Measurements from ENCODE around the gene SPTSSA. TPM values are rescaled to one million over a fixed set of nuclear protein-coding genes. Genes with fewer than 3 reads are reported as not detected.

SPTSSA gene
- total and polyA plus RNA-seq, 2 experiments from 2014 or later: 27.5 to 36.4 TPM

DNA sequence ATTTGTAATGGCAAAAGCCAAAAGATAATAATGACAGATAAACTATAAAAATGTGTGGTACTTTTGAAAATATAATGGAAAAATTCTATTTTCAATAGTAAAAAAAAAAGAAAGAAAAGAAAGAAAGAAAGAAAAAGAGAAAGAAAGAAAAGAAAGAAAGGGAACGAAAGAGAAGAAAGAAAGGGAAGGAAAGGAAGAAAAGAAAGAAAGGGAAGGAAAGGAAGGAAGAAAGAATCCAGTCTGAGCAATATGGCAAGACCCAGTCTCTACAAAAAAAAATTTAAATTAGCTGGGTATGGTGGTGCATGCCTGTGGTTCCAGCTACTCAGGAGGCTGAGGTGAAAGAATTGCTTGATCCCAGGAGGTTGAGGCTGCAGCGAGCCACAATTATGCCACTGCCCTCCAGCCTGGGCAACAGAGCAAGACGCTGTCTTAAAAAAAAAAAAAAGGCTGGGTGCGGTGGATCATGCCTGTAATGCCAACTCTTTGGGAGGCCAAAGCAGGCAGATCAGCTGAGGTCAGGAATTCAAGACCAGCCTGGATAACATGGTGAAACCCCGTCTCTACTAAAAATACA, 39.1 kb upstream of the SPTSSA start:
- Mint-ChIP-seq H3K27me3 (ENCODE audit: insufficient read depth, low read depth, poor library complexity) (peaks cover 7% of the 10 kb centered on the region), H3K4me3 (no peak overlapping the region), H3K27ac (no peak overlapping the region), H3K9me3 (no peaks in the 10 kb centered on the region; the same call in 2 of the 3 replicates), H3K36me3 (ENCODE audit: low read depth) (no peaks in the 10 kb centered on the region), H3K4me1 (peaks cover 28% of the 10 kb centered on the region)
- DNase-seq (ENCODE audit: low spot score) (no peak), ATAC-seq (no peak)
- Histone ChIP-seq H2AFZ (no peak overlapping the region), H3K79me2 (replicated peaks; ENCODE audit: insufficient read depth) (no peaks in the 10 kb centered on the region), H4K20me1 (replicated peaks; ENCODE audit: insufficient read depth) (no peaks in the 10 kb centered on the region), H3K27ac (ENCODE audit: low read depth) (no peak overlapping the region), H3K27me3 (ENCODE audit: insufficient read depth) (no peaks in the 10 kb centered on the region), H3F3A (replicated peaks; ENCODE audit: low read depth) (no peaks in the 10 kb centered on the region), H3K4me2 (no peak overlapping the region), H3K4me3 (no peak overlapping the region), H3K9me2 (ENCODE audit: insufficient read depth) (no peaks in the 10 kb centered on the region), H3K36me3 (ENCODE audit: insufficient read depth) (no peaks in the 10 kb centered on the region), H3K4me1 (ENCODE audit: insufficient read depth) (peaks cover 22% of the 10 kb centered on the region)
- TF ChIP-seq, protein P1, sequence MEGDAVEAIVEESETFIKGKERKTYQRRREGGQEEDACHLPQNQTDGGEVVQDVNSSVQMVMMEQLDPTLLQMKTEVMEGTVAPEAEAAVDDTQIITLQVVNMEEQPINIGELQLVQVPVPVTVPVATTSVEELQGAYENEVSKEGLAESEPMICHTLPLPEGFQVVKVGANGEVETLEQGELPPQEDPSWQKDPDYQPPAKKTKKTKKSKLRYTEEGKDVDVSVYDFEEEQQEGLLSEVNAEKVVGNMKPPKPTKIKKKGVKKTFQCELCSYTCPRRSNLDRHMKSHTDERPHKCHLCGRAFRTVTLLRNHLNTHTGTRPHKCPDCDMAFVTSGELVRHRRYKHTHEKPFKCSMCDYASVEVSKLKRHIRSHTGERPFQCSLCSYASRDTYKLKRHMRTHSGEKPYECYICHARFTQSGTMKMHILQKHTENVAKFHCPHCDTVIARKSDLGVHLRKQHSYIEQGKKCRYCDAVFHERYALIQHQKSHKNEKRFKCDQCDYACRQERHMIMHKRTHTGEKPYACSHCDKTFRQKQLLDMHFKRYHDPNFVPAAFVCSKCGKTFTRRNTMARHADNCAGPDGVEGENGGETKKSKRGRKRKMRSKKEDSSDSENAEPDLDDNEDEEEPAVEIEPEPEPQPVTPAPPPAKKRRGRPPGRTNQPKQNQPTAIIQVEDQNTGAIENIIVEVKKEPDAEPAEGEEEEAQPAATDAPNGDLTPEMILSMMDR (conservative IDR thresholded peaks at IDR 0.05; ENCODE audit: low read depth in 2 of 2): no peak
- TF ChIP-seq, protein P2, sequence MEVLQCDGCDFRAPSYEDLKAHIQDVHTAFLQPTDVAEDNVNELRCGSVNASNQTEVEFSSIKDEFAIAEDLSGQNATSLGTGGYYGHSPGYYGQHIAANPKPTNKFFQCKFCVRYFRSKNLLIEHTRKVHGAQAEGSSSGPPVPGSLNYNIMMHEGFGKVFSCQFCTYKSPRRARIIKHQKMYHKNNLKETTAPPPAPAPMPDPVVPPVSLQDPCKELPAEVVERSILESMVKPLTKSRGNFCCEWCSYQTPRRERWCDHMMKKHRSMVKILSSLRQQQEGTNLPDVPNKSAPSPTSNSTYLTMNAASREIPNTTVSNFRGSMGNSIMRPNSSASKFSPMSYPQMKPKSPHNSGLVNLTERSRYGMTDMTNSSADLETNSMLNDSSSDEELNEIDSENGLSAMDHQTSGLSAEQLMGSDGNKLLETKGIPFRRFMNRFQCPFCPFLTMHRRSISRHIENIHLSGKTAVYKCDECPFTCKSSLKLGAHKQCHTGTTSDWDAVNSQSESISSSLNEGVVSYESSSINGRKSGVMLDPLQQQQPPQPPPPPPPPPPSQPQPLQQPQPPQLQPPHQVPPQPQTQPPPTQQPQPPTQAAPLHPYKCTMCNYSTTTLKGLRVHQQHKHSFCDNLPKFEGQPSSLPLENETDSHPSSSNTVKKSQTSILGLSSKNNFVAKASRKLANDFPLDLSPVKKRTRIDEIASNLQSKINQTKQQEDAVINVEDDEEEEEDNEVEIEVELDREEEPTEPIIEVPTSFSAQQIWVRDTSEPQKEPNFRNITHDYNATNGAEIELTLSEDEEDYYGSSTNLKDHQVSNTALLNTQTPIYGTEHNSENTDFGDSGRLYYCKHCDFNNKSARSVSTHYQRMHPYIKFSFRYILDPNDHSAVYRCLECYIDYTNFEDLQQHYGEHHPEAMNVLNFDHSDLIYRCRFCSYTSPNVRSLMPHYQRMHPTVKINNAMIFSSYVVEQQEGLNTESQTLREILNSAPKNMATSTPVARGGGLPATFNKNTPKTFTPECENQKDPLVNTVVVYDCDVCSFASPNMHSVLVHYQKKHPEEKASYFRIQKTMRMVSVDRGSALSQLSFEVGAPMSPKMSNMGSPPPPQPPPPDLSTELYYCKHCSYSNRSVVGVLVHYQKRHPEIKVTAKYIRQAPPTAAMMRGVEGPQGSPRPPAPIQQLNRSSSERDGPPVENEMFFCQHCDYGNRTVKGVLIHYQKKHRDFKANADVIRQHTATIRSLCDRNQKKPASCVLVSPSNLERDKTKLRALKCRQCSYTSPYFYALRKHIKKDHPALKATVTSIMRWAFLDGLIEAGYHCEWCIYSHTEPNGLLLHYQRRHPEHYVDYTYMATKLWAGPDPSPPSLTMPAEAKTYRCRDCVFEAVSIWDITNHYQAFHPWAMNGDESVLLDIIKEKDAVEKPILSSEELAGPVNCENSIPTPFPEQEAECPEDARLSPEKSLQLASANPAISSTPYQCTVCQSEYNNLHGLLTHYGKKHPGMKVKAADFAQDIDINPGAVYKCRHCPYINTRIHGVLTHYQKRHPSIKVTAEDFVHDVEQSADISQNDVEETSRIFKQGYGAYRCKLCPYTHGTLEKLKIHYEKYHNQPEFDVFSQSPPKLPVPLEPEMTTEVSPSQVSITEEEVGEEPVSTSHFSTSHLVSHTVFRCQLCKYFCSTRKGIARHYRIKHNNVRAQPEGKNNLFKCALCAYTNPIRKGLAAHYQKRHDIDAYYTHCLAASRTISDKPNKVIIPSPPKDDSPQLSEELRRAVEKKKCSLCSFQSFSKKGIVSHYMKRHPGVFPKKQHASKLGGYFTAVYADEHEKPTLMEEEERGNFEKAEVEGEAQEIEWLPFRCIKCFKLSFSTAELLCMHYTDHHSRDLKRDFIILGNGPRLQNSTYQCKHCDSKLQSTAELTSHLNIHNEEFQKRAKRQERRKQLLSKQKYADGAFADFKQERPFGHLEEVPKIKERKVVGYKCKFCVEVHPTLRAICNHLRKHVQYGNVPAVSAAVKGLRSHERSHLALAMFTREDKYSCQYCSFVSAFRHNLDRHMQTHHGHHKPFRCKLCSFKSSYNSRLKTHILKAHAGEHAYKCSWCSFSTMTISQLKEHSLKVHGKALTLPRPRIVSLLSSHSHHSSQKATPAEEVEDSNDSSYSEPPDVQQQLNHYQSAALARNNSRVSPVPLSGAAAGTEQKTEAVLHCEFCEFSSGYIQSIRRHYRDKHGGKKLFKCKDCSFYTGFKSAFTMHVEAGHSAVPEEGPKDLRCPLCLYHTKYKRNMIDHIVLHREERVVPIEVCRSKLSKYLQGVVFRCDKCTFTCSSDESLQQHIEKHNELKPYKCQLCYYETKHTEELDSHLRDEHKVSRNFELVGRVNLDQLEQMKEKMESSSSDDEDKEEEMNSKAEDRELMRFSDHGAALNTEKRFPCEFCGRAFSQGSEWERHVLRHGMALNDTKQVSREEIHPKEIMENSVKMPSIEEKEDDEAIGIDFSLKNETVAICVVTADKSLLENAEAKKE (CRISPR knock-in tag; IDR thresholded peaks at IDR 0.05): no peak
- TF ChIP-seq EZH2phosphoT487 (IDR thresholded peaks at IDR 0.05; ENCODE audit: unreplicated experiment) (no peak), NANOG (IDR thresholded peaks at IDR 0.05; ENCODE audit: borderline replicate concordance) (no peak), POLR2AphosphoS5 (IDR thresholded peaks at IDR 0.05; ENCODE audit: low read depth) (no peak), EZH2 (IDR thresholded peaks at IDR 0.05; ENCODE audit: low read depth, unreplicated experiment) (no peak), CREB1 (CRISPR knock-in tag; IDR thresholded peaks at IDR 0.05; ENCODE audit: low read depth) (no peak), JUNB (IDR thresholded peaks at IDR 0.05; ENCODE audit: unreplicated experiment) (no peak), STAT1 (IDR thresholded peaks at IDR 0.05; ENCODE audit: unreplicated experiment) (no peak), ZNF331 (CRISPR knock-in tag; IDR thresholded peaks at IDR 0.05; ENCODE audit: low read depth) (no peak), ZNF114 (CRISPR knock-in tag; IDR thresholded peaks at IDR 0.05) (no peak)
- TF ChIP-seq, protein P3, sequence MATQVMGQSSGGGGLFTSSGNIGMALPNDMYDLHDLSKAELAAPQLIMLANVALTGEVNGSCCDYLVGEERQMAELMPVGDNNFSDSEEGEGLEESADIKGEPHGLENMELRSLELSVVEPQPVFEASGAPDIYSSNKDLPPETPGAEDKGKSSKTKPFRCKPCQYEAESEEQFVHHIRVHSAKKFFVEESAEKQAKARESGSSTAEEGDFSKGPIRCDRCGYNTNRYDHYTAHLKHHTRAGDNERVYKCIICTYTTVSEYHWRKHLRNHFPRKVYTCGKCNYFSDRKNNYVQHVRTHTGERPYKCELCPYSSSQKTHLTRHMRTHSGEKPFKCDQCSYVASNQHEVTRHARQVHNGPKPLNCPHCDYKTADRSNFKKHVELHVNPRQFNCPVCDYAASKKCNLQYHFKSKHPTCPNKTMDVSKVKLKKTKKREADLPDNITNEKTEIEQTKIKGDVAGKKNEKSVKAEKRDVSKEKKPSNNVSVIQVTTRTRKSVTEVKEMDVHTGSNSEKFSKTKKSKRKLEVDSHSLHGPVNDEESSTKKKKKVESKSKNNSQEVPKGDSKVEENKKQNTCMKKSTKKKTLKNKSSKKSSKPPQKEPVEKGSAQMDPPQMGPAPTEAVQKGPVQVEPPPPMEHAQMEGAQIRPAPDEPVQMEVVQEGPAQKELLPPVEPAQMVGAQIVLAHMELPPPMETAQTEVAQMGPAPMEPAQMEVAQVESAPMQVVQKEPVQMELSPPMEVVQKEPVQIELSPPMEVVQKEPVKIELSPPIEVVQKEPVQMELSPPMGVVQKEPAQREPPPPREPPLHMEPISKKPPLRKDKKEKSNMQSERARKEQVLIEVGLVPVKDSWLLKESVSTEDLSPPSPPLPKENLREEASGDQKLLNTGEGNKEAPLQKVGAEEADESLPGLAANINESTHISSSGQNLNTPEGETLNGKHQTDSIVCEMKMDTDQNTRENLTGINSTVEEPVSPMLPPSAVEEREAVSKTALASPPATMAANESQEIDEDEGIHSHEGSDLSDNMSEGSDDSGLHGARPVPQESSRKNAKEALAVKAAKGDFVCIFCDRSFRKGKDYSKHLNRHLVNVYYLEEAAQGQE (IDR thresholded peaks at IDR 0.05; ENCODE audit: unreplicated experiment): no peak
- TF ChIP-seq, protein P4, sequence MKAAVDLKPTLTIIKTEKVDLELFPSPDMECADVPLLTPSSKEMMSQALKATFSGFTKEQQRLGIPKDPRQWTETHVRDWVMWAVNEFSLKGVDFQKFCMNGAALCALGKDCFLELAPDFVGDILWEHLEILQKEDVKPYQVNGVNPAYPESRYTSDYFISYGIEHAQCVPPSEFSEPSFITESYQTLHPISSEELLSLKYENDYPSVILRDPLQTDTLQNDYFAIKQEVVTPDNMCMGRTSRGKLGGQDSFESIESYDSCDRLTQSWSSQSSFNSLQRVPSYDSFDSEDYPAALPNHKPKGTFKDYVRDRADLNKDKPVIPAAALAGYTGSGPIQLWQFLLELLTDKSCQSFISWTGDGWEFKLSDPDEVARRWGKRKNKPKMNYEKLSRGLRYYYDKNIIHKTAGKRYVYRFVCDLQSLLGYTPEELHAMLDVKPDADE (IDR thresholded peaks at IDR 0.05): no peak

Data from GM23338 (cell line).